ENCODE results near the gene NAALADL2. TPM values are rescaled to one million over a fixed set of nuclear protein-coding genes. Genes with fewer than 3 reads are reported as not detected.
"Not testable (repeated sequence)": the region's sequence is repeated elsewhere in the genome, so short reads cannot be mapped to it uniquely, and the experiment has no call there.

NAALADL2 gene
- total RNA-seq, 1 donor = 1.3 TPM

- H3K27me3 ChIP-seq (ENCODE audit: insufficient read depth, low read length) = no peaks in the 10 kb centered on the region
- no peaks in the 10 kb centered on the region for H3K9me3 ChIP-seq (ENCODE audit: low read depth, low read length)
- H3K4me3 ChIP-seq (ENCODE audit: low read length) = no peak overlapping the region
- H3K4me1 ChIP-seq (ENCODE audit: insufficient read depth, low read length) = no peaks in the 10 kb centered on the region
Observed at GRCh38 chr3:175150812-175151401, 291.8 kb downstream of the NAALADL2 start.

- no peak overlapping the region for H3K4me3 ChIP-seq (ENCODE audit: low read length)
- no peaks in the 10 kb centered on the region for H3K4me1 ChIP-seq (ENCODE audit: insufficient read depth, low read length)
- no peaks in the 10 kb centered on the region for H3K9me3 ChIP-seq (ENCODE audit: low read depth, low read length)
- no peaks in the 10 kb centered on the region for H3K27me3 ChIP-seq (ENCODE audit: insufficient read depth, low read length)
Observed at GRCh38 chr3:175153595-175153994, 294.5 kb downstream of the NAALADL2 start.

- Histone ChIP-seq H3K4me3 (ENCODE audit: low read length) (no peak overlapping the region), H3K27me3 (ENCODE audit: insufficient read depth, low read length) (no peaks in the 10 kb centered on the region), H3K9me3 (ENCODE audit: low read depth, low read length) (no peaks in the 10 kb centered on the region)
Observed at GRCh38 chr3:175155172-175155571, 296.0 kb downstream of the NAALADL2 start.

GRCh38 chr3:175159202-175159601 lies 300.1 kb downstream of the NAALADL2 start:
- Histone ChIP-seq H3K27me3 (ENCODE audit: insufficient read depth, low read length) (no peaks in the 10 kb centered on the region), H3K9me3 (ENCODE audit: low read depth, low read length) (no peaks in the 10 kb centered on the region), H3K4me3 (ENCODE audit: low read length) (no peak overlapping the region), H3K4me1 (ENCODE audit: insufficient read depth, low read length) (no peaks in the 10 kb centered on the region)

More at GRCh38 chr3:175155172-175155571, 296.0 kb downstream of the NAALADL2 start:
- no peaks in the 10 kb centered on the region for H3K4me1 ChIP-seq (ENCODE audit: insufficient read depth, low read length)

GRCh38 chr3:175161291-175161690 lies 302.2 kb downstream of the NAALADL2 start:
- H3K9me3 ChIP-seq (ENCODE audit: low read depth, low read length) = no peaks in the 10 kb centered on the region
- H3K4me3 ChIP-seq (ENCODE audit: low read length) = no peak overlapping the region
- H3K4me1 ChIP-seq (ENCODE audit: insufficient read depth, low read length) = no peaks in the 10 kb centered on the region
- H3K27me3 ChIP-seq (ENCODE audit: insufficient read depth, low read length) = no peaks in the 10 kb centered on the region

- H3K9me3 ChIP-seq (ENCODE audit: low read depth, low read length) = no peaks in the 10 kb centered on the region
- H3K27me3 ChIP-seq (ENCODE audit: insufficient read depth, low read length) = no peaks in the 10 kb centered on the region
- H3K4me1 ChIP-seq (ENCODE audit: insufficient read depth, low read length) = no peaks in the 10 kb centered on the region
- no peak overlapping the region for H3K4me3 ChIP-seq (ENCODE audit: low read length)
Observed at GRCh38 chr3:175163686-175164085, 304.6 kb downstream of the NAALADL2 start.

GRCh38 chr3:175173117-175173516 lies 314.0 kb downstream of the NAALADL2 start:
- not testable (repeated sequence) for H3K4me3 ChIP-seq (ENCODE audit: low read length); H3K4me1 ChIP-seq (ENCODE audit: insufficient read depth, low read length); H3K27me3 ChIP-seq (ENCODE audit: insufficient read depth, low read length); H3K9me3 ChIP-seq (ENCODE audit: low read depth, low read length)

GRCh38 chr3:175176556-175176955 lies 317.4 kb downstream of the NAALADL2 start:
- no peak overlapping the region for H3K4me3 ChIP-seq (ENCODE audit: low read length)
- no peaks in the 10 kb centered on the region for H3K4me1 ChIP-seq (ENCODE audit: insufficient read depth, low read length)
- no peaks in the 10 kb centered on the region for H3K27me3 ChIP-seq (ENCODE audit: insufficient read depth, low read length)
- H3K9me3 ChIP-seq (ENCODE audit: low read depth, low read length) = no peaks in the 10 kb centered on the region

- Histone ChIP-seq H3K27me3 (ENCODE audit: insufficient read depth, low read length) (no peaks in the 10 kb centered on the region), H3K9me3 (ENCODE audit: low read depth, low read length) (no peaks in the 10 kb centered on the region), H3K4me1 (ENCODE audit: insufficient read depth, low read length) (no peaks in the 10 kb centered on the region), H3K4me3 (ENCODE audit: low read length) (no peak overlapping the region)
Observed at GRCh38 chr3:175179055-175179454, 319.9 kb downstream of the NAALADL2 start.

GRCh38 chr3:175184392-175184791 lies 325.3 kb downstream of the NAALADL2 start:
- no peaks in the 10 kb centered on the region for H3K4me1 ChIP-seq (ENCODE audit: insufficient read depth, low read length)

GRCh38 chr3:175185903-175186302 lies 326.8 kb downstream of the NAALADL2 start:
- Histone ChIP-seq H3K4me1 (ENCODE audit: insufficient read depth, low read length) (no peaks in the 10 kb centered on the region), H3K27me3 (ENCODE audit: insufficient read depth, low read length) (no peaks in the 10 kb centered on the region), H3K9me3 (ENCODE audit: low read depth, low read length) (peaks cover 12% of the 10 kb centered on the region), H3K4me3 (ENCODE audit: low read length) (no peak overlapping the region)

More at GRCh38 chr3:175184392-175184791, 325.3 kb downstream of the NAALADL2 start:
- Histone ChIP-seq H3K9me3 (ENCODE audit: low read depth, low read length) (peaks cover 12% of the 10 kb centered on the region), H3K27me3 (ENCODE audit: insufficient read depth, low read length) (no peaks in the 10 kb centered on the region), H3K4me3 (ENCODE audit: low read length) (no peak overlapping the region)

- H3K9me3 ChIP-seq (ENCODE audit: low read depth, low read length) = peaks cover 12% of the 10 kb centered on the region
- no peaks in the 10 kb centered on the region for H3K4me1 ChIP-seq (ENCODE audit: insufficient read depth, low read length)
Observed at GRCh38 chr3:175186511-175186910, 327.4 kb downstream of the NAALADL2 start.

GRCh38 chr3:175187586-175187985 lies 328.5 kb downstream of the NAALADL2 start:
- Histone ChIP-seq H3K4me1 (ENCODE audit: insufficient read depth, low read length) (no peaks in the 10 kb centered on the region), H3K4me3 (ENCODE audit: low read length) (no peak overlapping the region), H3K27me3 (ENCODE audit: insufficient read depth, low read length) (no peaks in the 10 kb centered on the region), H3K9me3 (ENCODE audit: low read depth, low read length) (peaks cover 12% of the 10 kb centered on the region)

More at GRCh38 chr3:175186511-175186910, 327.4 kb downstream of the NAALADL2 start:
- H3K27me3 ChIP-seq (ENCODE audit: insufficient read depth, low read length) = no peaks in the 10 kb centered on the region
- no peak overlapping the region for H3K4me3 ChIP-seq (ENCODE audit: low read length)

GRCh38 chr3:175192536-175192935 lies 333.4 kb downstream of the NAALADL2 start:
- H3K4me3 ChIP-seq (ENCODE audit: low read length) = no peak overlapping the region
- H3K27me3 ChIP-seq (ENCODE audit: insufficient read depth, low read length) = no peaks in the 10 kb centered on the region

GRCh38 chr3:175193815-175194518 lies 334.8 kb downstream of the NAALADL2 start:
- Histone ChIP-seq H3K4me1 (ENCODE audit: insufficient read depth, low read length) (no peaks in the 10 kb centered on the region), H3K27me3 (ENCODE audit: insufficient read depth, low read length) (no peaks in the 10 kb centered on the region), H3K9me3 (ENCODE audit: low read depth, low read length) (no peaks in the 10 kb centered on the region), H3K4me3 (ENCODE audit: low read length) (no peak overlapping the region)

More at GRCh38 chr3:175192536-175192935, 333.4 kb downstream of the NAALADL2 start:
- H3K4me1 ChIP-seq (ENCODE audit: insufficient read depth, low read length) = no peaks in the 10 kb centered on the region
- H3K9me3 ChIP-seq (ENCODE audit: low read depth, low read length) = peaks cover 12% of the 10 kb centered on the region

Data from mononuclear cell (primary cell).